Prostate gland (tissue), 2 donors: Measurements from ENCODE around the gene SPIC.

Experiments
- POLR2A ChIP-seq: fragments of 450-650 bp; IDR thresholded peaks from one replicate; pipeline ENCODE4 v1.6.1; 2016; ENCODE audit warnings: antibody characterized with exemption, mild to moderate bottlenecking
- POLR2AphosphoS5 ChIP-seq: sonication (generic); formaldehyde crosslinking; IDR thresholded peaks from one replicate; pipeline ENCODE4 v1.6.1; 2017; ENCODE audit warnings: antibody characterized with exemption
- TF ChIP-seq, protein P1 (sequence below), 4 experiments: fragments of 200-600 bp in 2 of 4; fragments of 450-650 bp in 2 of 4; sonication (generic) in 2 of 4; IDR thresholded peaks; 1 replicate in 3 of 4; 2 replicates in 1 of 4; pipeline ENCODE4 v1.5.1; 2016 to 2019; ENCODE audit warnings: antibody characterized with exemption in 4 of 4, mild to moderate bottlenecking in 2 of 4, moderate library complexity in 2 of 4

GRCh38 chr12:101536069-101536674 is 61.0 kb downstream of the SPIC start:
- TF ChIP-seq, protein P1, sequence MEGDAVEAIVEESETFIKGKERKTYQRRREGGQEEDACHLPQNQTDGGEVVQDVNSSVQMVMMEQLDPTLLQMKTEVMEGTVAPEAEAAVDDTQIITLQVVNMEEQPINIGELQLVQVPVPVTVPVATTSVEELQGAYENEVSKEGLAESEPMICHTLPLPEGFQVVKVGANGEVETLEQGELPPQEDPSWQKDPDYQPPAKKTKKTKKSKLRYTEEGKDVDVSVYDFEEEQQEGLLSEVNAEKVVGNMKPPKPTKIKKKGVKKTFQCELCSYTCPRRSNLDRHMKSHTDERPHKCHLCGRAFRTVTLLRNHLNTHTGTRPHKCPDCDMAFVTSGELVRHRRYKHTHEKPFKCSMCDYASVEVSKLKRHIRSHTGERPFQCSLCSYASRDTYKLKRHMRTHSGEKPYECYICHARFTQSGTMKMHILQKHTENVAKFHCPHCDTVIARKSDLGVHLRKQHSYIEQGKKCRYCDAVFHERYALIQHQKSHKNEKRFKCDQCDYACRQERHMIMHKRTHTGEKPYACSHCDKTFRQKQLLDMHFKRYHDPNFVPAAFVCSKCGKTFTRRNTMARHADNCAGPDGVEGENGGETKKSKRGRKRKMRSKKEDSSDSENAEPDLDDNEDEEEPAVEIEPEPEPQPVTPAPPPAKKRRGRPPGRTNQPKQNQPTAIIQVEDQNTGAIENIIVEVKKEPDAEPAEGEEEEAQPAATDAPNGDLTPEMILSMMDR (IDR thresholded peaks at IDR 0.05), result no peak
- no peak for TF ChIP-seq POLR2A
- TF ChIP-seq POLR2AphosphoS5, result no peak
